Cardiac muscle cell (in vitro differentiated cells and primary cell): Measurements from ENCODE around the gene SEMA4A. TPM values are rescaled to one million over a fixed set of nuclear protein-coding genes. Genes with fewer than 3 reads are reported as not detected.
A peak's percentile ranks its signal among the peaks of the same experiment; 100 is the strongest.
"Not testable (repeated sequence)": the region's sequence is repeated elsewhere in the genome, so short reads cannot be mapped to it uniquely, and the experiment has no call there.

Source experiments
- DNase-seq, 2 donors: peaks; one replicate each; pipeline versions ENCODE4 v3.0.0 to v3.0.0-alpha.2; 2010 to 2017; ENCODE audit warnings: low read depth in 1 of 2, low spot score in 1 of 2
- H3K27ac ChIP-seq: fragments of 200-600 bp; sonication (generic); 2 replicates; pipeline ENCODE4 v1.5.1; 2016
- H3K27me3 ChIP-seq: fragments of 200-600 bp; sonication (generic); 2 replicates; pipeline ENCODE4 v1.6.0; 2016; ENCODE audit warnings: control low read depth
- H3K36me3 ChIP-seq: fragments of 200-600 bp; sonication (generic); 2 replicates; pipeline ENCODE4 v1.5.1; 2016; ENCODE audit warnings: control low read depth
- H3K4me1 ChIP-seq: fragments of 200-600 bp; sonication (generic); 2 replicates; pipeline ENCODE4 v1.8.1; 2017; ENCODE audit warnings: low read depth, mild to moderate bottlenecking, mixed run types
- H3K4me3 ChIP-seq: fragments of 200-600 bp; sonication (generic); 2 replicates; pipeline ENCODE4 v1.5.1; 2016; ENCODE audit warnings: mild to moderate bottlenecking
- H3K9me3 ChIP-seq: fragments of 200-600 bp; sonication (generic); 2 replicates; pipeline ENCODE4 v1.5.1; 2017; ENCODE audit warnings: low read depth, mild to moderate bottlenecking, control low read depth
- polyA plus RNA-seq: library from polyadenylated mRNA; unstranded; fragments of >200 nt; fragmentation: Nextera tagmentation; extraction: Ambion mirVana; gene quantifications from 2 replicates; pipeline ENCODE4 v1.2.1, GENCODE V29; 2016
- total RNA-seq: library from RNA; depleted of rRNA; stranded (reverse); fragments of >200 nt; gene quantifications from 2 replicates; pipeline ENCODE4 v1.2.3, GENCODE V29; 2016
- TF ChIP-seq, protein P1 (sequence below): IDR thresholded peaks from 2 replicates; pipeline ENCODE4 v1.5.1; 2012; ENCODE audit warnings: low read depth, mild to moderate bottlenecking, low read length

The SEMA4A gene
- total and polyA plus RNA-seq, 2 experiments from 2014 or later = 0.65 to 8.6 TPM

DNA sequence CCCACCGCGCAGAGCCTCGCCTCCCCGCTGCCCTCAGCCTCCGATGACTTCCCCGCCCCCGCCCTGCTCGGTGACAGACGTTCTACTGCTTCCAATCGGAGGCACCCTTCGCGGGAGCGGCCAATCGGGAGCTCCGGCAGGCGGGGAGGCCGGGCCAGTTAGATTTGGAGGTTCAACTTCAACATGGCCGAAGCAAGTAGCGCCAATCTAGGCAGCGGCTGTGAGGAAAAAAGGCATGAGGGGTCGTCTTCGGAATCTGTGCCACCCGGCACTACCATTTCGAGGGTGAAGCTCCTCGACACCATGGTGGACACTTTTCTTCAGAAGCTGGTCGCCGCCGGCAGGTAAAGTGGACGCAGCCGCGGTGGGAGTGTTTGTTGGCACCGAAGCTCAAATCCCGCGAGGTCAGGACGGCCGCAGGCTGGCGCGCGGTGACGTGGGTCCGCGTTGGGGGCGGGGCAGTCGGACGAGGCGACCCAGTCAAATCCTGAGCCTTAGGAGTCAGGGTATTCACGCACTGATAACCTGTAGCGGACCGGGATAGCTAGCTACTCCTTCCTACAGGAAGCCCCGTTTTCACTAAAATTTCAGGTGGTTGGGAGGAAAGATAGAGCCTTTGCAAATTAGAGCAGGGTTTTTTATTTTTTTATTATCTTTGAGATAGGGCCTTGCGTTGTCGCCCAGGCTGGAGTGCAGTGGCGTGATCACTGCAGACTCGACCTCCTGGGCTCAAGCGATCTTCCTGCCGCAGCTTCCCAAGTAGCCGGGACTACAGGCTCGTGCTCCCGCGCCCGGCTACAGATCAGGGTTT lies 59.7 kb downstream of the SEMA4A start, which contains the start of gene PMF1:
TSS of gene PMF1 (plus strand) at position 175 of the 811 bp plus-strand sequence. CDS start at position 184, 9 bp downstream.
- H3K4me1 ChIP-seq = peaks cover 4% of the 10 kb centered on the region
- H3K4me3 ChIP-seq = peak within 1 kb of the TSS; percentile 48
- no peaks in the 10 kb centered on the region for H3K27me3 ChIP-seq
- peak within 1 kb of the TSS; percentile 98 for H3K27ac ChIP-seq
- peaks cover 1% of the 10 kb centered on the region for H3K36me3 ChIP-seq
- TF ChIP-seq, protein P1, sequence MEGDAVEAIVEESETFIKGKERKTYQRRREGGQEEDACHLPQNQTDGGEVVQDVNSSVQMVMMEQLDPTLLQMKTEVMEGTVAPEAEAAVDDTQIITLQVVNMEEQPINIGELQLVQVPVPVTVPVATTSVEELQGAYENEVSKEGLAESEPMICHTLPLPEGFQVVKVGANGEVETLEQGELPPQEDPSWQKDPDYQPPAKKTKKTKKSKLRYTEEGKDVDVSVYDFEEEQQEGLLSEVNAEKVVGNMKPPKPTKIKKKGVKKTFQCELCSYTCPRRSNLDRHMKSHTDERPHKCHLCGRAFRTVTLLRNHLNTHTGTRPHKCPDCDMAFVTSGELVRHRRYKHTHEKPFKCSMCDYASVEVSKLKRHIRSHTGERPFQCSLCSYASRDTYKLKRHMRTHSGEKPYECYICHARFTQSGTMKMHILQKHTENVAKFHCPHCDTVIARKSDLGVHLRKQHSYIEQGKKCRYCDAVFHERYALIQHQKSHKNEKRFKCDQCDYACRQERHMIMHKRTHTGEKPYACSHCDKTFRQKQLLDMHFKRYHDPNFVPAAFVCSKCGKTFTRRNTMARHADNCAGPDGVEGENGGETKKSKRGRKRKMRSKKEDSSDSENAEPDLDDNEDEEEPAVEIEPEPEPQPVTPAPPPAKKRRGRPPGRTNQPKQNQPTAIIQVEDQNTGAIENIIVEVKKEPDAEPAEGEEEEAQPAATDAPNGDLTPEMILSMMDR = no peak
- no peaks in the 10 kb centered on the region for H3K9me3 ChIP-seq
- DNase-seq = peak; percentile 97

DNA sequence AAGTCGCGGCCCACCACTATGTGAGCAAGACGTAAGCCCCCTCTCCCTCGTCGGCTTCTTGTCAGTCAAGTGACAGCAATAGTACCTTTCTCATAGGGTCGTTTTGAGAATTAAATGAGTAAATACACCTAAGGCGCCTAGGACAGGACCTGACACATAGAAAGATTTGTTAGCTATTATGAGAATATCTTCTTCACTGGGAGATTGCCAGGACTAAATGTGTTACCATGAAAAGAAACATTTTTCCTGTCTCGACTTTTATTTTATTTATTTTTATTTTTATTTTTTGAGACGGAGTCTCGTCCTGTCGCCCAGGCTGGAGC lies 60.2 kb downstream of the SEMA4A start:
- no peaks in the 10 kb centered on the region for H3K27me3 ChIP-seq
- peak overlapping the region; percentile 48 for H3K4me3 ChIP-seq
- peak overlapping the region; percentile 98 for H3K27ac ChIP-seq
- TF ChIP-seq, protein P1 = no peak
- H3K9me3 ChIP-seq = no peaks in the 10 kb centered on the region
- no peaks in the 10 kb centered on the region for H3K36me3 ChIP-seq
- no peak for DNase-seq
- H3K4me1 ChIP-seq = peaks cover 4% of the 10 kb centered on the region

DNA sequence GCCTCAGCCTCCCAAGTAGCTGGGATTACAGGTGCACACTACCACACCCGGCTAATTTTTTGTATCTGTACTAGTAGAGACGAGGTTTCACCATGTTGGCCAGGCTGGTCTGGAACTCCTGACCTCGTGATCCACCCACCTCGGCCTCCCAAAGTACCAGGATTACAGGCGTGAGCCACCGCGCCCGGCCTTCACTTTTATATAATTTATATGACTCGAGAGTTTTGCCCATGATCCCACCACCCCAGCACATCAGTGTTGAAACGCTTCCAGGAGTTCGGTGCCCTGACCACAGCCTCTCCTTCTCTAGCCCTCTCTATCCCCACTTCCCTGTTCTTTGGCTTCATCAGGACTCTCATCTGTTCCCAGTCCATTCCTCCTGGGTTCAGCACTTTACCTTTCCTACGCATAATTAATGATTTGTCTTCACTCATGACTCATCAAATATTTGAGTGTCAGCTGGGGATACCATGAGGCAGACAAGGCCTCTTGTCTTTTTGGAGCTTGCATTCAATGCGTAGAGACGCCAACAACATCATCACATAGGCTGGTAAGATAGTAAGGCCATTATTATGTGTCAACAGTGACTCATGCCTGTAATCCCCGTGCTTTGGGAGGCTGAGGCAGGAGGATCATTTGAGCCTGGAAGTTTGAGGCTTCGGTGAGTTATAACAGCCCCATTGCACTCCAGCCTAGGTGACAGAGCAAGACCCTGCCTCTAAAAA lies 60.8 kb downstream of the SEMA4A start:
- TF ChIP-seq, protein P1 = no peak
- H3K4me3 ChIP-seq = peak overlapping the region; percentile 48
- DNase-seq = peak in 1 of 2 donors; percentile 50
- H3K4me1 ChIP-seq = peaks cover 4% of the 10 kb centered on the region
- H3K27ac ChIP-seq = peak overlapping the region; percentile 98
- H3K9me3 ChIP-seq = no peaks in the 10 kb centered on the region
- no peaks in the 10 kb centered on the region for H3K36me3 ChIP-seq
- H3K27me3 ChIP-seq = no peaks in the 10 kb centered on the region

DNA sequence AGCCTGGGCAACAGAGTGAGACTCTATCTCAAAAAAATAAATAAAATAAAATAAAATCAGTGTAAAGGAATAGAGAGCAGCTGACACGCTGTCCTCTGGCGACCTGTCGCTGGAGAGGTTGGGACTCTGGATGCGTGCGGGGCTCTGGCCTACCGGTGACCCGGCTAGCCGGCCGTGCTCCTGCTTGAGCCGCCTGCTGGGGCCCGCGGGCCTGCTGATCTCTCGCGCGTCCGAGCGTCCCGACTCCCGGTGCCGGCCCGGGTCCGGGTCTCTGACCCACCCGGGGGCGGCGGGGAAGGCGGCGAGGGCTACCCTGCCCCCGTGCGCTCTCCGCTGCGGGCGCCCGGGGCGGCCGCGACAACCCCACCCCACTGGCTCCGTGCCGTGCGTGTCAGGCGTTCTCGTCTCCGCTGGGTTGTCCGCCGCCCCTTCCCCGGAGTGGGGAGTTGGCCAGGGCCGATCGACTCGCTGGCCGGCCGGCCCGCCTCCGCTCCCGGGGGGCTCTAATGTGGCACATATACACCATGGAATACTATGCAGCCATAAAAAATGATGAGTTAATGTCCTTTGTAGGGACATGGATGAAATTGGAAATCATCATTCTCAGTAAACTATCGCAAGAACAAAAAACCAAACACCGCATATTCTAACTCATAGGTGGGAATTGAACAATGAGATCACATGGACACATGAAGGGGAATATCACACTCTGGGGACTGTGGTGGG lies 63.1 kb downstream of the SEMA4A start:
- not testable (repeated sequence) for H3K27me3 ChIP-seq, H3K9me3 ChIP-seq, DNase-seq, H3K4me3 ChIP-seq, H3K27ac ChIP-seq, H3K36me3 ChIP-seq, H3K4me1 ChIP-seq

DNA sequence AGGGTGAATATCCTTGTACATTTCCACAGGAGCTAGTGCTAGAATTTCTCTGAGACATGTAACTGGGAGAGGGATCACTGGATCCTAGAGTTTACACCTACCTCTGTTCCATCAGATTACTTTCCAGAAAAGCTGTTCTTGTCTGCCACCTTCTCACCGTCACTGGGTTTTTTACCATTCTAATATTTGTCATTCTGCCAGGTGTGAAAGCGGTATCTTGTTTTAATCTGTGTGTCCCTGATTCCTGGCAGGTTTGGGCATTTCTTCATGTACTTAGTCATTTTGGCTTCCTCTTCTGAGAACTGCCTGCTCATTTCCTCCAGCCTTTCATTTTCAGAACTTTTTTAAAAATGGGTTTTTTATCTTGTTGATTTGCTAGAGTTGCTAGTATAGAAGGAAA lies 64.5 kb downstream of the SEMA4A start:
- no peak overlapping the region for H3K4me3 ChIP-seq

More for the DNA sequence above, 64.5 kb downstream of the SEMA4A start:
- DNase-seq = peak in 1 of 2 donors; percentile 47
- Histone ChIP-seq H3K9me3 (no peaks in the 10 kb centered on the region), H3K36me3 (peaks cover 6% of the 10 kb centered on the region), H3K27ac (peak overlapping the region; percentile 28), H3K4me1 (no peaks in the 10 kb centered on the region), H3K27me3 (no peaks in the 10 kb centered on the region)
- TF ChIP-seq, protein P1 = no peak
